Stimulated activated CD4-positive, alpha-beta T cell treated with anti-CD3 and anti-CD28 coated beads, Interleukin-4, amount 100 ng/mL, for 4 hours (primary cell): ENCODE measurements around the gene MORN5.
"Not testable (repeated sequence)": the region's sequence is repeated elsewhere in the genome, so short reads cannot be mapped to it uniquely, and the experiment has no call there.

ENCODE experiments used
- DNase-seq, 2 experiments: peaks; one replicate each; pipeline ENCODE4 v3.0.0-alpha.2; 2020

MORN5 gene

DNA sequence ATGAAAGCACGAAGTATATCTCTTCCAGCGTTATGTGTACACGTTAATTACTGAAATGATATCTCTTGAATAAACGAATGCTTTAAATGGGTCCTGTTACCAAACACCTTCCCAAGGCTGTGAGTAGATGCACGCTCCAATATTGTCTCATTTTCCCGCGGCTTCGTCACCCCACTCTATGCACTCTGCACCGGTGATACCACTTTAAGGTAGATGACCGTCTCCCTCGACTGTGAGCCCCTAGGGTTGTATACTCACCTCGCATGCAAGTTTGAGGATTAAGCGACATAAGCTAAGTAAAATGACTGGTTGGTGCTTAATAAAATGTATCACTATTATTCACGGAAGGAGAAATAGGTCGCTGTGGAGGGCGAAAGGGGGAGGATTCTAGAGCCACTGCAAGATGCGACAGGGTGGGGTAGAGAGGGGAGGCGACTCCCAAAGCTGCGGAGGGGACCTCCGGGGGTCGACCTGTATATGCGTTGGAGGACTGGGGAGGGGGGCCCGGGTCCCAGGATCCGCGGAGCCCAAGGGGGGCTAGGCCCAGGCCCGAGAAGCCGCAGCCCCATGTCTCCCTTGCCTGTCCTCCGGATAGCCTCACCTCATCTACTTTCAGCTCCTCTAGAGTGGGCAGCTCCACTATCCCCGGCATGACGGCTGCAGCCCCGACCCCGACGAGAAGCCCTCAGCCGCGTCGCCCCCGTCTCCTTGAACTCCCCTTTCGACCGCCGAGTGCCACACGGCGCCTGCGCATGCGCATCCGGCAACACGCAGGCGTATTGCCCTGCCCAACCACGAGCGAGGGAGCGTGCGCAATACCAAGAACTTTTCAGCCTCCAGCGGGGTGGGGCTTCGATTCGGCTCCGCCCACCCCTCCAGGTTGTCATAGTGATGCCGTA lies at the start of gene MORN5, which contains the start of gene NDUFA8:
Gene MORN5, plus strand, starts transcription at position 883 of the 899 bp plus-strand sequence. CDS start 65 bp downstream, outside the sequence.
Gene NDUFA8, minus strand, starts transcription at position 754 of the 899 bp plus-strand sequence. Its CDS starts 102 bp downstream, at position 652.
- DNase-seq = peak; percentile 94 to 96

DNA sequence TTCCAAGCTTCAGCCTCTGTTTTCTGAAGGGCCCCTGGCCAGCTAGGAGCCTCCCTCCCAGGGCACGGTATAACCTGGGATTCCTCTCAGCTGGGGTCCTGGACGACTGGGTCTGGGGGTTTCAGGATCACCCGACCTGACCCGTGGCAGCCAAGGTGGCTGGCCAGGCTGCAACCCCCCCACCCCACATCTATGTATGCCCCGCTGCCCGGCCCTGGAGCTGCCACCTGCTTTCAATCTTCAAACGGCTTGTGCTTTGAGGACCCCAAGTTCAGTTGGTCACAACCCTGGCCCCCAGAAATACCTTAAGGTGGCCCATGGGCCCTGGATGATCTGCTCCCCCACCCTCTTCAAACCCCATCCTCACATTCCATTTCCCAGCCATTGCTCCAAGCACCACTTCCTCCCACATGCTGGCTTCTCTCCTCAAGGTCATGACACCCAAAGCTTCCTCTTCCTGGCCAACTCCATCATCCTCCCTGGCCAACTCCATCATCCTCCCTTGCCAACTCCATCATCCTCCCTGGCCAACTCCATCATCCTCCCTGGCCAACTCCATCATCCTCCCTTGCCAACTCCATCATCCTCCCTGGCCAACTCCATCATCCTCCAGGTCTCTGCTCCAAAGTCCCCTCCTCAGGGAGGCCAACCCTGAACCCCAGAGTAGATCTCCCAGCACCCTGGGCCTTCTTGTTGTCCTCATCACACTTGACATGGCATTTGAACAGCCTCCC lies 49.4 kb upstream of the MORN5 start:
- no peak for DNase-seq

DNA sequence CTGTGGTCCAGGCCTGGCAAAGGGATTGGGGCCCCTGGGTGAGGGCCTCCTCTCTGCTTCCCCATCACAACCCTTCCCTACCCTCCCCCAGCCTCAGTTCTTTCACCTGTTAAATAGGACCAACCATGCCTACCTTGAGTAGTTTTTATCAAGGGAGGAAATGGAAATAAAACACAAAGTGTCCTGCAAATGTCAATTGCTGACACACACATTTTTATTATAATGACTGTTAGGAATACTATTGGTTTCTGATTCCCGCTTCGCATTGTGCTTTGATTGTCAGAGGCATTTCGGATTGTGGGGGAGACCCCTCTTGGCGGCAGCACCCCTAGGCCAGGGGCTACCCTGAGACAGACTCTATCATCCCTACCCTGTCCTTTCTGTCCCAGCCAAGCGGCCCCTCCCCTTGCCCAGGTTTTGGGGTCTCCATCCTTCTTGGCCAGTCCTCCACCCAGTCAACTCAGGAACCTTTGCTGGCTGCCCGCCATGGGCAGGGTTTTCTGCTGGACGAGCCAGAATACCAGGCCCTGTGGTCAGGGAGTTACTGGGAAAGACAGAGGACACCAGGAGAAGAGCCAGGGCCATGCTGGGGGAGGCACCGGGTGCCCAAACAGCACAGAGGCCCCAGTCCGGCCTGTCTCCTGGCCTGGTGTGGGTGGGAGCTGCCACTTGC lies 48.2 kb upstream of the MORN5 start:
- no peak for DNase-seq

DNA sequence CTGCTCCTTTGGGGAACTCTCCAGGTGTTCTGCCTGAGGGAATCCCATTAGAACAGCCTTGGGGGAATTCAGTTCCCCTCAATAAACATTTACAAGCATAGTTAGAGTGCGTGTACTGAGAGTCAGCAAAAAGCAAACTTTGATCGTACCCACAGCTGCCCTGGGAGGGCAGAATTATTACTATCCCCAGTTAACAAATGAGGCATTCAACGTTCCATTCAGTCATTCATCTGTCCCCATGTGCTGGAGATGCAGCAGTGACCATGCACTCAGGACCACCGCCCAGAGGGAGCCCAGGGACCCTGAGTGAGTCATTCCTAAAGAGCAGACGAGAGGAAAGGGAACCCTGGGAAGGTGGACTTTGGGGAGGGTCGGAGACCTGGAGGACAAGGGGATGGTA lies 47.5 kb upstream of the MORN5 start:
- DNase-seq = no peak

- no peak for DNase-seq
Measured at GRCh38 chr9:122113574-122113973, 46.1 kb upstream of the MORN5 start.

DNA sequence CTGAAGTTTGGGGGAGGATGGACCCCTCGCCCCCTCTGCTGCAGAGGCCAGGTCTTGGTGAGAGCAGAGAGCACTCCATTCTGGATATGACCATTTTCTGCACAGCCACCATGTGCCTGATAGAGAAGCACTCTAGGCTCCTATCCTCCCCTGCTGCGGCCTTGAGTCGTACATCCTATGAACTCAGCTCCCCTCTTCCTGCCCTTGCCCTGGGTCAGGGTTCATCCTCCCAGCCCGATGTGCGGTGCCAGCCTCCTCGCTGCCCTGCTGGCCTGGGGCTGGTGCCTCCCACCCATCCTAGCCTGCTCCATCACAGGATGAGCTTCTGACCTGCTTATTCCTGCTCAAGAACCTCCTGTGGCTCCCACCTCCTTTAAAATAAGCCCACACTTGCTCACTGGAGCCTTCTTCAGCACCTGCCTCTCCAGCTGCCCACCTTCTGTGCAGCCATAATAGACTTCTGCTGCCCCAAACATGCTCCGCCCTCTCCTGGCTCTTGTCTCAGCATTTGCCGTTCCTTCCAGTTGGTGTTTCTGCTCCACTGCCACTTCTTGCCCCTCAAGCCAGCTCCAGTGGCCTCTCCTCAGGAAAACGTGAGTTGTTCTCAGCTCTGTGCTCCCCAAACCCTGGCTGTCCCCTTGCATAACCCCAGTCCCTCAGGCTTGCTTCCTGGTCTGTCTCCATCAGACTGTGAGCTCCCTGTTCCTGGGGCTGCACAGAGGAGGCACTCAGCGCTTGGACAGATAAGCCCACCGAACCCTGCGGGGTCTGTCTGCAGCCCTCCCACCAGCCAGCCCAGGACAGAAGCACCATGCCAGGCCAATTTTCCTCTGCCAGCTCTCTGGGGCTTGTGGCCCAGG lies 44.3 kb upstream of the MORN5 start:
- no peak for DNase-seq

GRCh38 chr9:122116040-122116439 lies 43.7 kb upstream of the MORN5 start:
- DNase-seq = no peak

DNA sequence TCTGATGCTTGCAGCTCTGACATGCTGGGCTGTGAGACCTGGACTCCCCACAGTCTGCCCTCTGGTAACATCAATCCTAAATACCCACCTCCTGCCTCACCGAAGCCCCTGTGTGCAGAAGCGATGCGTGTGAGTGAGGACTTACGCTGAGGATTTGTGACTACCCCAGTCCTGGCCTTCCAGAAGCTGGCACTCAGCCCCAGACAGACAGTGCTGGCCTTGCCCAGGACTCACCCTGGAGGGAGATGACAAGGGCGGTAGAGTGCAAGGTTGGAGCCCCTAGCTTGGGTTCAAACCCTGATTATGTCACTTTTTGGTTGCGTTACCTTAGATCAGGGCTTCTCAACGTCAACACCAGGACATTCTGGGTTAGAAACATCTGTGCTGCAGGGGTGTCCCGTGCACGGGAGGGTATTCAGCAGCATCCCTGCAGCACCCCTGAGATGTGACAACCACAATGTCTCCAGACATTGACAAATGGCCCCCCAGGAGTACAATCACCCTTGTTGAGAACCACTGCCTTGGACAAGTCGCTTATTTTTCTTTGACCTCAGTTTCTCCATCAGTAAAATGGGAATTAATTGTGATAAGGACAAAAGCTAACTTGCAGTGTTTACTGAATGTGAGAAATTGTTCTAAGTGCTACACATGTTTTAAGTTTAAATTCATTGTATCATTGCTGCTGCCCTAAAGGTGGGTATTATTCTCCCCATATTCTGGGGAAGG lies 43.1 kb upstream of the MORN5 start:
- DNase-seq = no peak

DNA sequence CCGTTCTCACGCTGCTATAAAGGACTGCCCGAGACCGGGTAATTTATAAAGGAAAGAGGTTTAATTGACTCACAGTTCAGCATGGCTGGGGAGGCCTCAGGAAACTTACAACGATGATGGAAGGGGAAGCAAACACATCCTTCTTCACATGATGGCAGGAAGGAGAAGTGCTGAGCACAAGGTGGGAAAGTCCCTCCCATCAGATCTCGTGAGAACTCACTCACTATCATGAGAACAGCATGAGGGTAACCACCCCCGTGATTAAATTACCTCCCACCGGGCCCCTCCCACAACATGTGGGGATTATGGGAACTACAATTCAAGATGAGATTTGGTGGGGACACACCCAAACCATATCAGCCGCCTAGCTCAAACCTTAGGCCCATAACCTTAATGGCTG lies 42.5 kb upstream of the MORN5 start:
- not testable (repeated sequence) for DNase-seq

- DNase-seq = no peak
Measured at GRCh38 chr9:122118343-122119165, 41.2 kb upstream of the MORN5 start.

- no peak for DNase-seq
Measured at GRCh38 chr9:122119166-122119521, 40.6 kb upstream of the MORN5 start.

DNA sequence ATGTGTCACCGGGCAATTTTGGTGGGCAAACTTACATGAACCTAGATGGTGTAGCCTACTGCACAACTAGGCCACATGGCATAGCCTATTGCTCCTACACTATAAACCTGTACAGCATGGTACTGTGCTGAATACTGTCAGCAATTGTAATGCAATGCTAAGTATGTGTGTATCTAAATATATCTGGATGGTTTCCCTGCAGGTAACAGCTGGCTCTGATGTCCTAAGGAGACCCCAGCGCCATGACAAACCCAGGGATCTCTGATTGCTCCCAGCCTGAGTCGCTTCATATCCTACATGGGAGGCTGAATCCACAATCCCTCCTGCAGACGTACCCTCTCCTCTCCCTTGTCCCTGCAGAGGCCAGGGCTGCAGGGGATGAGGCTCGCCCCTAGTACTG lies 40.0 kb upstream of the MORN5 start:
- DNase-seq = no peak

DNA sequence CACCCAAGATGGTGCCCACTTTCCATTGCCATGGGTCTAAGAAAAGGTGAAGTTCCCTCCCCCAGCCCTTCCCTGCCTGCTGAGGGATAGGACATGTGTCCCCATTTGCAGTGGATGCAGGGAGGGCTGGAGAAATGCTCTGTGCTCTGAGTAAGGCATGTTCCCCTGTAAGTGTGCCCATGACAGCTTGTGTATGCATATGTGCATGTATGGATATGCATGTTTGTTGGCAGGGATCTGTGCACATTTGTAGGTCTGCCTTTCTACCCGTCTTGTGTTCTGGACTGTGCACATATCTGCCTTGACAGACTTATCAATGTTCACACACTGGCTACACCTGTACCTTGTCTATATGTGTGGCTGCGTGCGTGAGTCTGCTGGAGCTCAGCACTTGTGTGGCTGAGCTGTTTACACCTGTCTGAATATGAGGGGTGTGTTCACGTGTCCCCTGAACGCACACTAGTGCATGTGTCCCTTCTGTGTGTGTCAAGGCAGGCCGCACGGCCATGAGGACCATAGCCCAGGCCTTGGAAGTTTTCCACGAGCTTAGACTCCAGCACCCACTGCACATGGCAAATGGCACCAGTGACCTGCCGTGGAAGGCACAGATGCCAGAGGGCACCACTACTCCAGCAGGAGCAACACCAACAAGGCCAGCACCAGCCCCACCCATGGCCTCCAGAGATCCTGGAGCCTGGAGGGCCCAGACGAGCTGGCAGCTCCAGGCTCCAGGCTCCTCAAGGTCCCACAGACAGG lies 39.2 kb upstream of the MORN5 start:
- DNase-seq = no peak

DNA sequence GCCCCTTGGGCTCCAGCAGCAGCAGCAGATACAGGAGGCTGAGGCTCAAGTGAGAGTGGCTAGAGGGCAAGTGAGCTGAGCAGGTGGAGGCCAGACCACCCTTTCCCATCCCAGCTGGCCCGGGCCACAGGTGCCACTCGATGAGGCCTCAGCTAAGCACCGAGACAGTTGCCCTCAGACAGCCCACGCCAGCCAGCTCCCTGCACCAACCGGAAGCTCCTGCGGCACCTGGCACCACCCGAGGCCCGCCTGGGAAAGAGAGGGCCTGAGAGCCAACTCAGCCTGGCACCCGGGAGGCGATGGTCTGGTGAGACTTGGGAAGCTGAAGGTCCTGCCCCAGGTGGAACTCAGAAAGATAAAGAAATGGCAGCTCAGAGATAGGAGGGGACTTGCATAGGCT lies 38.3 kb upstream of the MORN5 start:
- no peak for DNase-seq

DNA sequence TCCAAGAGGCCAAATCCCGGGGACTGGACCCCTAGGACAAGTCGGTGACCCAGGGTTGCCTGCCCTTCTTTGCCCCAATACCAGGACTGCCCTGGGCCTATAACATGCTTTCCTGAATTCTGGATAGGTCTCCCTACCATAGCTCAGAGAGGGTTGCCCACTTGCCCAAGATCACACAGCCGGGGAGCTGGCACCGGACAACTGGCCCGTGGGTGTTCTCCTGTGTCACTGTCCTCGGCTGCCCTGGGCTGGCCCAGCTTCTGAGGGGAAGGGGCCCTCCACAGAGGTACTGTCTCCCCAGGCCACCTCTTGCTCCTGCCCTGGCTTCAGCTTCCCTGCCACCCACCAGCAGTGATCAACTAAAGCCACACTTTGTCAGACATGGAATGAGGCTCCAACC lies 37.8 kb upstream of the MORN5 start:
- DNase-seq = no peak

- no peak for DNase-seq
Measured at GRCh38 chr9:122122468-122122867, 37.2 kb upstream of the MORN5 start.

DNA sequence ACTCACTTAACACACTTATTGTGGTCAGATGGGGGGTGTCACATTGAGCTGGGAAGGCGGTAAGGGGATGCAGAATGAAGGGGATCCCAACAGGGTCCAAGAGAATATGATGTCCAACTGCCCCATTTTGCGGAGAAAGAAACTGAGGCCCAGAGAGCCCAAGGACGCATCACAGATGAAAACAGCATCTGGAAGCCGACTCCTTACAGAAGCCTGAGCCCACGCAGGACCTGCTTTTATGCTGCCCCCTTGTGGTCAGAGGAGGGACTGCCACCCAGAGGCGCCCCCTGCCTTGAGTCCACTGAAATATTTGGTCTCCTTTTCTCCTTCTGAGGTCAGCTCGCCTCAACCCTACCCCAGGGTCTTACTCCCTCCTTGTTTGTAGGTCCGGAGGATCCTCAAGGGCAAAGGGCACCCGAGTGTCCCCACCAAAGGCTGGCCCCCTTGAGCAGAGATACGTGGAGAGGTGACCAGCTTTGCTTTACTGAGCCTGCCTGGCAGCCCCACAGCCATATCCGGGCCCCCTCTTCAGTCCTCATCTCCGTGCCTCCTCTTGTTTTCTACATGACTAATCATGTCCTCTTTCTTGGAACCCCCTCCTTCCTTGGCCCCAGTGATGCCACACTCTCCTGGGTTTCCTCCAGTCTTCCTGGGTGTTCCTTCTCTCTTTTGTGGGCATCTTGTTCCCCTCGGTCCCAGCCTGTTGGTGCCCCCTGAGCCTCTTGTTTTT lies 36.6 kb upstream of the MORN5 start:
- peak; percentile 53 to 71 for DNase-seq

GRCh38 chr9:122124048-122124447 lies 35.7 kb upstream of the MORN5 start:
- no peak for DNase-seq

- DNase-seq = no peak
Measured at GRCh38 chr9:122124528-122124927, 35.2 kb upstream of the MORN5 start.
